Right lobe of liver (tissue), 4 donors: ENCODE data around the gene VAV2.

Experiments used
- POLR2A ChIP-seq: fragments of 450-650 bp; IDR thresholded peaks from one replicate; pipeline ENCODE4 v1.6.1; 2017; ENCODE audit warnings: antibody characterized with exemption, mild to moderate bottlenecking
- TF ChIP-seq, protein P1 (sequence below), 4 donors: fragments of 200-600 bp in 3 of 4; fragments of 450-650 bp in 1 of 4; IDR thresholded peaks; one replicate each; pipeline versions ENCODE4 v1.5.1 to v1.8.0; 2016 to 2022; ENCODE audit warnings: antibody characterized with exemption in 4 of 4, mild to moderate bottlenecking in 2 of 4
- donor health status: DM: no; HTN: no; CAD: no.
- donor health status: DM: no; HTN: no; CAD: no.
- donor health status: DM: no; HTN: yes; CAD: no.

DNA sequence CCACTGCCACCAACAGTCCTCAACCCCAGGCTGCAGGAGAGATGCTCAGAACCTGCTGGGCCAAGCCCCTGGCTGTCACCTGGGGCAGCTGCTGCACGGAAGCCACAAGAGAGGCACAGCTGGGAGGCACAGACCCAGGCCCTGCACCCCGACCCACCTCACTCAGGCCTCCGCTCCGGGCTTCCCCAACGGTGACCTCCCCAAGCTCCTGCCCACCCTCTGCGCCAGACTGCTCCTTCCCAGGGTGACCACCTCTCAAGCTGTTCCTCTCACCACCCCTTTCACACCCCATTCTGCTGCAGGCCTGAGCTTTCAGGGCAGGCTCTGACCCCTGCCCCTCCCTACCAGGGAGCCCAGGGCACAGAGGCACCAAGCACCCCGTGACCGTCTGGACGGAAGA is 33.0 kb downstream of the VAV2 start:
- TF ChIP-seq, protein P1, sequence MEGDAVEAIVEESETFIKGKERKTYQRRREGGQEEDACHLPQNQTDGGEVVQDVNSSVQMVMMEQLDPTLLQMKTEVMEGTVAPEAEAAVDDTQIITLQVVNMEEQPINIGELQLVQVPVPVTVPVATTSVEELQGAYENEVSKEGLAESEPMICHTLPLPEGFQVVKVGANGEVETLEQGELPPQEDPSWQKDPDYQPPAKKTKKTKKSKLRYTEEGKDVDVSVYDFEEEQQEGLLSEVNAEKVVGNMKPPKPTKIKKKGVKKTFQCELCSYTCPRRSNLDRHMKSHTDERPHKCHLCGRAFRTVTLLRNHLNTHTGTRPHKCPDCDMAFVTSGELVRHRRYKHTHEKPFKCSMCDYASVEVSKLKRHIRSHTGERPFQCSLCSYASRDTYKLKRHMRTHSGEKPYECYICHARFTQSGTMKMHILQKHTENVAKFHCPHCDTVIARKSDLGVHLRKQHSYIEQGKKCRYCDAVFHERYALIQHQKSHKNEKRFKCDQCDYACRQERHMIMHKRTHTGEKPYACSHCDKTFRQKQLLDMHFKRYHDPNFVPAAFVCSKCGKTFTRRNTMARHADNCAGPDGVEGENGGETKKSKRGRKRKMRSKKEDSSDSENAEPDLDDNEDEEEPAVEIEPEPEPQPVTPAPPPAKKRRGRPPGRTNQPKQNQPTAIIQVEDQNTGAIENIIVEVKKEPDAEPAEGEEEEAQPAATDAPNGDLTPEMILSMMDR (IDR thresholded peaks at IDR 0.05), result no peak
- TF ChIP-seq POLR2A, result no peak
